Stimulated activated CD4-positive, alpha-beta T cell treated with anti-CD3 and anti-CD28 coated beads, Interleukin-4, amount 100 ng/mL, for 24 hours (primary cell): ENCODE measurements around the gene CNNM2.
A peak's percentile ranks its signal among the peaks of the same experiment; 100 is the strongest.
"Not testable (repeated sequence)": the region's sequence is repeated elsewhere in the genome, so short reads cannot be mapped to it uniquely, and the experiment has no call there.

Source experiments
- DNase-seq: peaks from one replicate; pipeline ENCODE4 v3.0.0-alpha.2; 2020

Gene CNNM2

DNA sequence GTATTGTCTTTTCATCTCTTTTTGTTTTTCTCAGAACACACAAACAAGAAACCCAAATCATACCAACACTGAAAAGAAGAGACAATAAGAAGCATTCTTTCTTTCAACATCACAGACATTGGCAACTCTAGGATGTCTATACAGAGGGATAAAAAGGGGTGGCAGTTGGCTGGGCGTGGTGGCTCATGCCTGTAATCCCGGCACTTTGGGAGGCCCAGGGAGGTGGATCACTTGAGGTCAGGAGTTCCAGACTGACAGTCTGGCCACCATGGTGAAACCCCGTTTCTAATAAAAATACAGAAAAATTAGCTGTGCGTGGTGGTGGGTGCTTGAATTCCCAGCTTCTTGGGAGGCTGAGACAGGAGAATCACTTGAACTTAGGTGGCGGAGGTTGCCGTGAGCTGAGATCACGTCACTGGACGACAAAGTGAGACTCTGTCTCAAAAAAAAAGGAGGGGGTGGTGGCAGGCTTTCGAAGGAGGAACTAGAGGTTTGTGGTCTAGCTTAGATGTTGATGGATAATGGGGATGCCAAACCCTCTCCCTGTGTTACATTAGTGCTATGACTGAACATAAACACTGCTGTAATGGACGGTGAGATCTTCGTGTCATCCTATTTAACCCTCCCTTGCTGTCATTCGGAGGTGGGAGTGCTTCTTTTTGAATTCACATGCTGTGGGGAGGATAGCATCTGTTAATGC lies 9.4 kb downstream of the CNNM2 start:
- no peak for DNase-seq

DNA sequence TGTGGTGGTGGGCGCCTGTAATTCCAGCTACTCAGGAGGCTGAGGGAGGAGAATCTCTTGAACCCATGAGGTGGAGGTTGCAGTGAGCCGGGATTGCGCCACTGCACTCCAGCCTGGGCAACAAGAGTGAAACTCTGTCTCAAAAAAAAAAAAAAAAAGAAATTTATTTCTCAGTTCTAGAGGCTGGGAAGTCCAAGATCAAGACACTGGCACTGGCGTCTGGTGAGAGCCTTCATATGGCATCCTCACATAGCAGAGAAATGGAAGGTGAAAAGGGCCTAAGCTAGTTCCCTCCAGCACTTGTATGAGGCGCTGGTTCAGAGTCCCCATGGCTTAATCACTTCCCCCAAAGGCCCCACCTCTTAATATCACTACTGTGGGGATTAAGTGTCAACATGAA lies 10.3 kb downstream of the CNNM2 start:
- not testable (repeated sequence) for DNase-seq

GRCh38 chr10:102930720-102931119 lies 12.6 kb downstream of the CNNM2 start:
- DNase-seq, result no peak

- DNase-seq, result no peak
Observed at GRCh38 chr10:102931643-102932042, 13.5 kb downstream of the CNNM2 start.

GRCh38 chr10:102935505-102935904 lies 17.4 kb downstream of the CNNM2 start:
- DNase-seq, result no peak

DNA sequence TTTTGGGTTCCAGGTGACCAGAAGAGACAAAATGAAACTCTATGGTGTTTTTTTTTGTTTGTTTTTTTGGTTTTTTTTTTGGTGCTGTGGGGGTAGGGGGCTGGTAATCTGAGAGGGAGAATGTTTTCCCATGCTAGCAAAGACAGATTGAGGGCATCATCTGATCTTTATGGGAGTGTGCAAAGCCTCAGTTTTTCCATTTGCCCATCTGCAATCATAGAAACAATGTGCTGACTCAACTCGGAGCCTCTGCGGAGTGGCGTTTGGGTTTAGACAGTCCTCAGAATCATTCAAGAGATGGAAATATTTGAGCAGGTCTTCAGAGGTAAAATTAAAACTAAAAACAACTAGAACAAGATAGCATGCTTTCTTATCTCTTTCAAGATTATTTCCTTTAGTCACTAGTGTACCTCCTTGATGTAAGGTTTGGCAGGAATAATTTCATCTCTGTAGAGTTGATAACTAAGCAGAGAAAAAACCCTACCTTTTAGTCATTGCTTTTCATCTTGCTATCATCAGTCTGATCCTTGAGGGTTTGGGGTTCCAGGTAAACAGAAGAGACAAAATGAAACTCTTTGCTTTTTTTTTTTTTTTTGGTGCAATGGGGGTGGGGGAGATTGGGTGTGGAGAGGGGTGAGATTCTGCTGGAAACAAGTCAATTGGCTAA lies 18.0 kb downstream of the CNNM2 start:
- peak; percentile 22 for DNase-seq

DNA sequence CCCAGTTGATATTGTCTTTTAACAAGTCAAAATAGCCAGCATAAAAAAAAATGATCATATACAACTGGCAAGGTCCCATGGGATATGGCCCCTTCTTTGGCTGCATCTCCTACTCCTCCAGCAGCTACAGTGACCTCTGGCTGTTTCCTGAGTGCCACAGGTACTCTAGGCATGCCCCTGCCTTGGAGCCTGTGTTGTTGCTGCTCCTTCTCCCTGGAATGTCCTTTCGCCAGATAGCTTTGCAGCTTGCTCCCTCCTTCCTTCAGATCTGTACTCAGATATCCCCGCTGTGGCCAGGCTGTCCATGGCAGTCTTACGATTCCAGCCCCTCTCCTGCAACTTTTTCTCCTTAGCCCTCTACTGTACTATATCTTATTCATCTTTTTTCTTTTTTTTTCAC lies 23.3 kb downstream of the CNNM2 start:
- DNase-seq, result no peak

- no peak for DNase-seq
Observed at GRCh38 chr10:102945449-102945848, 27.4 kb downstream of the CNNM2 start.

DNA sequence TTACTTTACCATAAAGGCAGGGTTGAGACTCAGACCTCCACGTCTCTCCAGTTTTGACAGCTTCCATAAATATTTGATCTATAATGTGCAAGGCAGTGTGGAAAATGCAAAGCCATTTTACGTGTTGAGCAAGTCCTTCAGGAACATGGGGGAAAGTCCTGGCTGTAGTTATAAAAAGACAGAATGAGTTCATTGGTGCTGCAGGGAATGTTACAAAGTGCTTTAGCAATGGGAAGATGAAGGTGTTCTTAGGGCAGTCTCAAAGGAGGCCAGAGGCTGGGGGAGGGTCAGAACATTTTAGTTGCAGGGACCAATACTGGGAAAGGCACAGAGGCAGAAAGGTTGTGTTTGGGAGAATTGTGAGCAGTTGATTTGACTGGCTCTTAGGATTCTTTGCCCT lies 27.9 kb downstream of the CNNM2 start:
- no peak for DNase-seq

- DNase-seq, result no peak
Observed at GRCh38 chr10:102946992-102947391, 28.9 kb downstream of the CNNM2 start.

DNA sequence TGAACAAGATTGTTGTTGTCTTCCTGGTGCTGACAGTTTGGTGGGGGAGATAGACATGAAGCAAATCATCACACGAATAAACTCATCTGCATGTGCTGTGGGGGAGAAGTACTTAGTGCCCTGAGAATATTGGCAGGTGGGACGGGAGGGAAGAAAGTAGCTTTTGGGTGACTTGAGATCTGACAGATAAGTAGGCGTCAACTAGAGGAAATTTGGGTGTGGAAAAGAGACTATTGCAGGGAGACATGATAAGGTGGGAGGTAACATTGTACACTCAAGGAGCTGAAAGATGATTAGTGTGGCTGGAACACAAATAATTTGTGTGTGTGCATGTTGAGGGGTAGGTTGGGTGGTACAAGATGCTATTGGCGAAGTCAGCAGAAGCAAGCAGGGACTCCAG lies 30.1 kb downstream of the CNNM2 start:
- DNase-seq, result no peak

- no peak for DNase-seq
Observed at GRCh38 chr10:102948786-102949185, 30.7 kb downstream of the CNNM2 start.

- no peak for DNase-seq
Observed at GRCh38 chr10:102949916-102950315, 31.8 kb downstream of the CNNM2 start.

GRCh38 chr10:102951316-102951715 lies 33.2 kb downstream of the CNNM2 start:
- DNase-seq, result no peak

- no peak for DNase-seq
Observed at GRCh38 chr10:102959360-102959759, 41.3 kb downstream of the CNNM2 start.

DNA sequence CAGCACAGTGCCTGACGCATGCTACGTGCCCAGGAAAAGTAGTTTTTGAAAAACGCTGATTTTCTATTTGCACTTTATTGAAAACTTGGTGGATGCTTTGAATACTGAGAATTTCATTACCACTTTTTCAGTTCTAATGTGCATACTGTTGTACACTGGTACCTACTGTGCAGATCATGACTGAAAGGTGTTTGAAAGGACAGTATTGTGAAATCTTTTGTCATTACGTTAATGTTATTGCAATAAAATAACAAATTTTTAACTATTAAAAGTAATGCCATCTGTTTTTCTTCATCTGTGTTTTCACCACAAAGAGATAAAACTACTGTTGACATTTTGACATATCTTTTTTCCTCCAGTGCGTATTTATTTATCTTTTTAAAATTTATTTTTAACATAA lies 42.1 kb downstream of the CNNM2 start:
- no peak for DNase-seq

GRCh38 chr10:102962267-102962666 lies 44.2 kb downstream of the CNNM2 start:
- no peak for DNase-seq

GRCh38 chr10:102962951-102963755 lies 45.1 kb downstream of the CNNM2 start:
- no peak for DNase-seq

- DNase-seq, result no peak
Observed at GRCh38 chr10:102963756-102964025, 45.6 kb downstream of the CNNM2 start.

GRCh38 chr10:102964064-102964463 lies 46.0 kb downstream of the CNNM2 start:
- DNase-seq, result not testable (repeated sequence)

GRCh38 chr10:102964713-102965112 lies 46.6 kb downstream of the CNNM2 start:
- no peak for DNase-seq

DNA sequence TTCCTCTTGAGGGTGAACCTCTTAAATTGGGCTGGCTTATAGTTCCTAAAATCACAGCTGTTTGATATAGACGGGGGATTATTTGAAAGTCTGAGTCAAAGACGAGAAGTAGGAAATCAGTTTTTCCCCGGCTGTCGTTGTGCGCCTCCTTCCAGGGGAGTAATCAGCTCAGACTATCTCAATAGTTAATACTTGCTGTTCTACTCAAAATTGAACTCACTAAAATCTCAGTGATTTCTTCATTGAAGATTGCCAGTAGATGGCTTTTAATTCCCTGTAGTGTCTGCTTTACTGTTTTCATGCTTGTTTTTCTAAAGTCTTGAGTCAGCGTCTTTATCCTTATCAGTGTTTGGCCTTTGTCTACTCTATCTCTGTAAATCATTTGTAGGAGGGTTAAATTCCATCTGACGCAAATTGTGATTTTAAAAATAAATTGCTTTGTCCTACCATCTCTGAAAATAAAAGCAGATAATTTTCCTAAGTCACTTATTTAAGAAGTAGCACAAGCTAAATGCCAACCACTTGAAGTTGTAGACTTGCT lies 47.3 kb downstream of the CNNM2 start:
- no peak for DNase-seq

- no peak for DNase-seq
Observed at GRCh38 chr10:102967123-102967522, 49.0 kb downstream of the CNNM2 start.
